Sigmoid colon (tissue), 7 donors: Measurements from ENCODE around the gene MTG2. TPM values are rescaled to one million over a fixed set of nuclear protein-coding genes. Genes with fewer than 3 reads are reported as not detected.

ENCODE experiments used
- DNase-seq: peaks from one replicate; pipeline ENCODE4 v3.0.0-alpha.2; 2019
- H3K27ac ChIP-seq, 4 donors: fragments of 200-600 bp; sonication (generic); one replicate each; pipeline ENCODE4 v1.5.1; 2016 to 2019; ENCODE audit warnings: mild to moderate bottlenecking in 1 of 4
- H3K27me3 ChIP-seq, 3 donors: fragments of 200-600 bp; sonication (generic); one replicate each; pipeline ENCODE4 v1.5.1; 2019; ENCODE audit warnings: mild to moderate bottlenecking in 1 of 3
- H3K36me3 ChIP-seq, 4 donors: fragments of 200-600 bp; sonication (generic); one replicate each; pipeline ENCODE4 v1.5.1; 2016 to 2019
- H3K4me1 ChIP-seq, 4 donors: fragments of 200-600 bp; sonication (generic); one replicate each; pipeline ENCODE4 v1.5.1; 2017 to 2019
- H3K4me3 ChIP-seq, 4 donors: fragments of 200-600 bp; sonication (generic); one replicate each; pipeline ENCODE4 v1.5.1; 2017 to 2019; ENCODE audit warnings: mild to moderate bottlenecking in 2 of 4, moderate library complexity in 1 of 4
- H3K9me3 ChIP-seq, 4 donors: fragments of 200-600 bp in 3 of 4; sonication (generic) in 3 of 4; one replicate each; pipeline versions ENCODE4 v1.5.1 to v1.6.1; 2013 to 2019
- EP300 ChIP-seq, 4 donors: sonication (generic); formaldehyde crosslinking; IDR thresholded peaks; one replicate each; pipeline ENCODE4 v1.6.1; 2017; ENCODE audit warnings: antibody characterized with exemption in 4 of 4
- POLR2A ChIP-seq, 2 donors: fragments of 450-650 bp; IDR thresholded peaks; one replicate each; pipeline ENCODE4 v1.6.1; 2016; ENCODE audit warnings: antibody characterized with exemption in 2 of 2, mild to moderate bottlenecking in 2 of 2, moderate library complexity in 2 of 2
- POLR2AphosphoS5 ChIP-seq, 4 donors: sonication (generic); formaldehyde crosslinking; IDR thresholded peaks; one replicate each; pipeline ENCODE4 v1.6.1; 2017; ENCODE audit warnings: antibody characterized with exemption in 4 of 4
- WGBS, 2 donors: extraction: QIAGEN DNeasy Blood & Tissue Kit; methylation state at CpG; one replicate each; pipeline ENCODE4 v1.1.7; 2013; 5-methylcytosine and 5-hydroxymethylcytosine counted together
- intact Hi-C: fragments of 100-400 bp; cut with DNase I; formaldehyde crosslinking; loops from one replicate; pipeline ENCODE4 v1.15.1; 2023
- polyA plus RNA-seq, 3 donors: library from polyadenylated mRNA; stranded (reverse); fragments of 200-250 nt; gene quantifications; one replicate each; pipeline ENCODE4 v1.2.3, GENCODE V29; 2013
- total RNA-seq, 4 donors: library from RNA; depleted of rRNA; stranded (reverse); fragments of >200 nt; gene quantifications; one replicate each; pipeline ENCODE4 v1.1.0, GENCODE V29; 2016
- TF ChIP-seq, protein P1 (sequence below), 4 experiments: fragments of 450-650 bp in 3 of 4; fragments of 200-600 bp in 1 of 4; IDR thresholded peaks; one replicate each; pipeline ENCODE4 v1.5.1; 2016 to 2019; ENCODE audit warnings: antibody characterized with exemption in 4 of 4, mild to moderate bottlenecking in 3 of 4, moderate library complexity in 2 of 4
- donor health status: healthy with polysubstance abuse.
- donor health status: Bipolar disorder and iron deficiency.
- donor health status: healthy.

MTG2 gene
- total and polyA plus RNA-seq, 7 donors = 13.3 to 32.3 (median 23.9) TPM

DNA sequence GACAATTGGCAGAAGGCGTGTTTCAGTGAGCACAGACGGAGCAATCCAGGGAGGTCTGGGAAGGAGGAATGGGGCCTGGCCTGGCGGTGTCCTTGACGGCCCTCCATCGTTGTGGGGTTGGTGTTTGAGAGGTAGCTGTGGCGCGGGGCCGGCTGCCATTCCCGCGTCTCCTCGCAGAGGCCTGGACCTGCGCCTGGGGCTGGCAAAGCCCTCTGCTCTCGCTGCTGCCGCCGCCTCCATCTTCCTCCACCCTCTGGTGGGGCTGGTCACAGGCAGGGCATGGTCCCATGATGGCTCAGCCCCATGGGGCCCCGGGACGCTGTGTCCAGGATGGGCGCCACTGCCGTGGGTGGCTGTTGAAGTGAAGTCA lies 63.1 kb downstream of the MTG2 start:
- 90 to 94% methylated on average over 19 of the region's 19 CpGs for WGBS, 2 donors
- Histone ChIP-seq H3K4me1 (peaks cover 0 to 7% (median 0%) of the 10 kb centered on the region in 4 donors), H3K9me3 (no peaks in the 10 kb centered on the region), H3K36me3 (peaks cover 0 to 5% (median 2%) of the 10 kb centered on the region in 4 donors), H3K4me3 (no peak overlapping the region), H3K27ac (no peak overlapping the region), H3K27me3 (no peaks in the 10 kb centered on the region)
- TF ChIP-seq POLR2A (IDR thresholded peaks at IDR 0.05) (no peak), POLR2AphosphoS5 (IDR thresholded peaks at IDR 0.05) (no peak)
- DNase-seq = no peak
- intact Hi-C loops = no loop called here

DNA sequence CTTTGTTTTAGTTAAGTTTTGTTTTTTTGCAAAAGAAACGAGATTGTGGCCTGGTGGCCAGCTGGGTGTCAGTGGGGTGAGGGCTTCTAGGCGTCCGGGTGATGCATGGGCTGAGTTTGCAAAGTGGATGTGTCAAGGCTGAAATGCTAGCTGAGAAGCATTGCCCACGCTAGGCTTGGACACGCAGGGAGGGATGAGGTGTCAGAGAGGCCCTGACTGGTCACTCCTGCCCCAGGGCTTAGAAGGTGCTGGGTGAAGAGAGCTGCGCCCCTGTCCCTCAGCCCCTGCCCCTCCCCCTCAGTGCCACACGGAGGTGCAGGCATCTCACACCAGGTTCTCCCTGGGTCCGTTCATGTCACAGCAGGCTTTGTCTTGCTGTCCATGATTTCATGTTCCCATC lies 63.6 kb downstream of the MTG2 start:
- Histone ChIP-seq H3K4me3 (no peak overlapping the region), H3K27me3 (no peaks in the 10 kb centered on the region), H3K27ac (no peak overlapping the region), H3K4me1 (peaks cover 0 to 7% (median 0%) of the 10 kb centered on the region in 4 donors), H3K36me3 (peaks cover 0 to 4% (median 1%) of the 10 kb centered on the region in 4 donors), H3K9me3 (no peaks in the 10 kb centered on the region)
- intact Hi-C loops = no loop called here
- WGBS, 2 donors = 87 to 90% methylated on average over 8 of the region's 8 CpGs
- TF ChIP-seq, protein P1, sequence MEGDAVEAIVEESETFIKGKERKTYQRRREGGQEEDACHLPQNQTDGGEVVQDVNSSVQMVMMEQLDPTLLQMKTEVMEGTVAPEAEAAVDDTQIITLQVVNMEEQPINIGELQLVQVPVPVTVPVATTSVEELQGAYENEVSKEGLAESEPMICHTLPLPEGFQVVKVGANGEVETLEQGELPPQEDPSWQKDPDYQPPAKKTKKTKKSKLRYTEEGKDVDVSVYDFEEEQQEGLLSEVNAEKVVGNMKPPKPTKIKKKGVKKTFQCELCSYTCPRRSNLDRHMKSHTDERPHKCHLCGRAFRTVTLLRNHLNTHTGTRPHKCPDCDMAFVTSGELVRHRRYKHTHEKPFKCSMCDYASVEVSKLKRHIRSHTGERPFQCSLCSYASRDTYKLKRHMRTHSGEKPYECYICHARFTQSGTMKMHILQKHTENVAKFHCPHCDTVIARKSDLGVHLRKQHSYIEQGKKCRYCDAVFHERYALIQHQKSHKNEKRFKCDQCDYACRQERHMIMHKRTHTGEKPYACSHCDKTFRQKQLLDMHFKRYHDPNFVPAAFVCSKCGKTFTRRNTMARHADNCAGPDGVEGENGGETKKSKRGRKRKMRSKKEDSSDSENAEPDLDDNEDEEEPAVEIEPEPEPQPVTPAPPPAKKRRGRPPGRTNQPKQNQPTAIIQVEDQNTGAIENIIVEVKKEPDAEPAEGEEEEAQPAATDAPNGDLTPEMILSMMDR (IDR thresholded peaks at IDR 0.05) = no peak
- TF ChIP-seq EP300 (IDR thresholded peaks at IDR 0.05) (no peak), POLR2AphosphoS5 (IDR thresholded peaks at IDR 0.05) (no peak), POLR2A (IDR thresholded peaks at IDR 0.05) (no peak)
- no peak for DNase-seq

DNA sequence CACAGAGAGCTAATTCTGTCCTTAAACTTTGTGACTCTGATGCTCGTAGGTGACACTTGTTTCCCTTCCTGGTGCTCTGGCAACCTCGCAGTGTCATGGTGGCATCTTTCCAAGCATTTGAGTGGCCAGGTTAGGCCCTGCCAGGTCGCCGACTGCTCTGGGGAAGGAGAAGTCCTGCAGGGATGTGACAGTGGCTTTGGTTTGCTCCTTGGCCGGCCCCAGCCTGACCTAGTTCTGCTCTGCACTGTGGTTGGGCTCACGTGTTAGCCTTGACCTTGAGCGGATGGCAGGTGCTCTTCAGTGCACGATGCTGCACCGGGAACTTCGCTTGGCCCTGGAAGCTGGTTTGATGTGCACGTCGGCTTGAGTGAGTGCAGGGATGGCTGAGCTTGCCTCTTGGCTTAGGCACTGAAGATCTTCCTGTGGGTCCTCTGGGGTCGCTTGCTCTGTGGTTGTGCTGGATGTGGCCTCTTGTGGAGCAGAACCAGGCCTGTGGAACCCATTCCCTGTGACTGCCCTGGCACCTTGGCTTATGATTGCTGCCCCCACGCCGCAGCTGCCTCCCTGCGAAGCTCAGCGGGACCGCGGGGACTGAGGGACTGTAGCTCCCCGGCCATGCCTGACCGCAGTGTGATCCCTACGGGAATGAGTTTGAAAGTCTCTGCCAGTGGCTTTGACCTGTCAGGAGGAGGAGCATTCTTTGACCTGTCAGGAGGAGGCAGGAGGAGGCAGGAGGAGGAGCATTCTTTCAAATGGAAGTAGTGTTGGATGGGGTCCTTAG lies 64.2 kb downstream of the MTG2 start:
- no peak for DNase-seq
- H3K4me1 ChIP-seq = peaks cover 0 to 7% (median 0%) of the 10 kb centered on the region in 4 donors
- no peak overlapping the region for H3K4me3 ChIP-seq
- WGBS, 2 donors = 85 to 87% methylated on average over 22 of the region's 22 CpGs
- intact Hi-C loops = no loop called here
- peaks cover 0 to 4% (median 0%) of the 10 kb centered on the region in 4 donors for H3K36me3 ChIP-seq
- H3K27ac ChIP-seq = no peak overlapping the region
- no peaks in the 10 kb centered on the region for H3K27me3 ChIP-seq
- TF ChIP-seq POLR2AphosphoS5 (IDR thresholded peaks at IDR 0.05) (no peak), POLR2A (IDR thresholded peaks at IDR 0.05) (no peak), EP300 (IDR thresholded peaks at IDR 0.05) (no peak)
- TF ChIP-seq, protein P1 (IDR thresholded peaks at IDR 0.05) = no peak
- H3K9me3 ChIP-seq = no peaks in the 10 kb centered on the region

DNA sequence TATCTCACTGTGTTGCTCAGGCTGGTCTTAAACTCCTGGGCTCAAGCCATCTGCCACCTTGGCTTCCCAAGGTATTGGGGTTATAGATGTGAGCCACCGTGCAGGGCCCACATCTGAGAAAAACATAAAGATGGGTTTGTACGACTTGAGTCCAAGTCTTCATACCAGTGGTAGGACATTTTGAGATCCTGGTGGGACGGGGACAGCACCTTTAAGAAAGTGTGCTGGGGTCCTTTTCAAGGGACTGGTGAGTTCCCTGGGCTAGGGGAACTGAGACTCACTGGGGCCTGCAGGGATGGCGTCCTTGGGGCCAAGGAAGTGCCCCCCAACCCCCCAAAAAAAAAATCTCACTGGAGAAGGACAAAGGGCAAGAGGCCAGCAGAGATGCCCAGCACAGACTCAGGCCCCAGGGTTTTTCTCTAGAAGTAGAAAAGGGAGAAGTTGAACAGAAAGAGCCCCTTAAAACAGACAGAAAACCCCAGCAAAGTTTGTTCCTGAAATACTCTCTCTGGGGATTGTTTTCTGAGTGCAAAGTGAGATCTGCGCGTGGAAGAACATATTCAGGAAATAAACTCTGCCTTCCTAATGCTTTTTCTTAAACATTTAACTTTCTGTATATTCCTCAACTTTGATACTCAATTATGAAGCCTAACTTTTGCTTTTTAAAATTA lies 66.2 kb downstream of the MTG2 start:
- no peak overlapping the region for H3K27ac ChIP-seq
- H3K4me3 ChIP-seq = no peak overlapping the region
- H3K36me3 ChIP-seq = peaks cover 0 to 4% (median 0%) of the 10 kb centered on the region in 4 donors
- no peaks in the 10 kb centered on the region for H3K9me3 ChIP-seq
- intact Hi-C loops = no loop called here
- no peak for TF ChIP-seq EP300 (IDR thresholded peaks at IDR 0.05)
- TF ChIP-seq POLR2A (IDR thresholded peaks at IDR 0.05) = no peak
- TF ChIP-seq POLR2AphosphoS5 (IDR thresholded peaks at IDR 0.05) = no peak
- TF ChIP-seq, protein P1 (IDR thresholded peaks at IDR 0.05) = no peak
- DNase-seq = no peak
- peaks cover 0 to 7% (median 0%) of the 10 kb centered on the region in 4 donors for H3K4me1 ChIP-seq
- 73 to 87% methylated on average over 6 of the region's 6 CpGs for WGBS, 2 donors
- H3K27me3 ChIP-seq = no peaks in the 10 kb centered on the region

DNA sequence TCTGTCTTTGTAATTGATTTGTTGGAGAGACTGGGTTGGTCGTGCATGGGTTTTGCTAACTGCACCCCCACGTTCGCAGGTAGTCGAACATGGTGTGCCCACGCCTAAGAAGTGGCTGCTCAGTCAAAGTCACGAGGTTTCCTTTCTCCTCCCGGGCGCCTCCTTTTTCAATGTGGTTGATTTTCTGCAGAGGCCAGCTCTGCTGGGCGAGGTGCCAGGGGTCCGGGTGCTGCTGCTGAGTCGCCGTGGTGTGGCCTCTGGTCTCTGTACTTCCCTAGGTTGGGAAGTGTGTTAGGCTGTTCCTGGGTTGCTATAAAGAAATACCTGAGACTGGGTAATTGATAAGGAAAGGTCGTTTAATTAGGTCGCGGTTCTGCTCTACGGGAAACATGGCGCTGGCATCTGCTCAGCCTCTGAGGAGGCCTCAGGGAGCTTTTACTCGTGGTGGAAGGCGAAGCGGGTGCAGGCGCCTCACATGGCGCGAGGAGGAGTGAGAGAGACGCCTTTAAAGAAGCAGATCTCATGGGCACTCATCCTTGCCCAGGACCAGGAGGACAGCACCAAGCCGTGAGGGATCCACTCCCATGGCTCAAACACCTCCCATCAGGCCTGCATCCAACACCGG lies 69.6 kb downstream of the MTG2 start:
- H3K27ac ChIP-seq = no peak overlapping the region
- no peak overlapping the region for H3K4me3 ChIP-seq
- intact Hi-C loops = no loop called here
- DNase-seq = no peak
- H3K36me3 ChIP-seq = peaks cover 0 to 14% (median 4%) of the 10 kb centered on the region in 4 donors
- no peaks in the 10 kb centered on the region for H3K4me1 ChIP-seq
- H3K9me3 ChIP-seq = no peaks in the 10 kb centered on the region
- WGBS, 2 donors = 89 to 93% methylated on average over 26 of the region's 26 CpGs
- TF ChIP-seq POLR2A (IDR thresholded peaks at IDR 0.05) (no peak), POLR2AphosphoS5 (IDR thresholded peaks at IDR 0.05) (no peak), EP300 (IDR thresholded peaks at IDR 0.05) (no peak)
- TF ChIP-seq, protein P1 (IDR thresholded peaks at IDR 0.05) = no peak
- no peaks in the 10 kb centered on the region for H3K27me3 ChIP-seq
